Keratinocyte (primary cell): ENCODE measurements around the gene SMTNL2. TPM values are rescaled to one million over a fixed set of nuclear protein-coding genes. Genes with fewer than 3 reads are reported as not detected.

Experiments
- DNase-seq: peaks from one replicate; pipeline ENCODE4 v3.0.0-alpha.2; 2011; ENCODE audit warnings: low read depth, missing footprints, low spot score
- FAIRE-seq: peaks from 2 replicates; lab custom pipeline; 2011; peaks lifted over from hg19 to GRCh38; lab: Jason Lieb, UNC
- H2AFZ ChIP-seq: 2 replicates; pipeline ENCODE4 v1.6.0; 2012; ENCODE audit warnings: low read length, control low read depth, inconsistent platforms; ENCODE audit not compliant: control insufficient read depth
- H3K27ac ChIP-seq: 2 replicates; pipeline ENCODE4 v1.5.1; 2011; ENCODE audit warnings: low read length; ENCODE audit not compliant: control insufficient read depth, insufficient read depth
- H3K27me3 ChIP-seq: 3 replicates; pipeline ENCODE4 v1.6.0; 2011; ENCODE audit warnings: low read length; ENCODE audit not compliant: control insufficient read depth, insufficient read depth; ENCODE audit errors: extremely low read depth
- H3K36me3 ChIP-seq, 2 experiments: 2 replicates in 1 of 2; 3 replicates in 1 of 2; pipeline ENCODE4 v1.5.1; 2011; ENCODE audit warnings: low read length in 2 of 2, mild to moderate bottlenecking in 1 of 2; ENCODE audit not compliant: control insufficient read depth in 2 of 2, insufficient read depth in 2 of 2; ENCODE audit errors: extremely low read depth in 1 of 2
- H3K4me1 ChIP-seq: 3 replicates; pipeline ENCODE4 v1.5.1; 2011; ENCODE audit warnings: low read length; ENCODE audit not compliant: control insufficient read depth, insufficient read depth; ENCODE audit errors: extremely low read depth
- H3K4me2 ChIP-seq: 3 replicates; pipeline ENCODE4 v1.6.0; 2011; ENCODE audit warnings: low read depth, low read length; ENCODE audit not compliant: control insufficient read depth, insufficient read depth; ENCODE audit errors: extremely low read depth
- H3K4me3 ChIP-seq, 3 experiments: fragments of 200-600 bp in 1 of 3; sonication (generic) in 1 of 3; 2 replicates in 2 of 3; 3 replicates in 1 of 3; pipeline ENCODE4 v1.5.1; 2011 to 2016; ENCODE audit warnings: low read length in 3 of 3, mild to moderate bottlenecking in 3 of 3, control low read depth in 2 of 3, inconsistent platforms in 1 of 3, low read depth in 1 of 3, mixed read lengths in 1 of 3, mixed run types in 1 of 3, moderate library complexity in 1 of 3; ENCODE audit not compliant: control insufficient read depth in 2 of 3, insufficient read depth in 2 of 3; ENCODE audit errors: extremely low read depth in 1 of 3
- H3K79me2 ChIP-seq: 2 replicates; pipeline ENCODE4 v1.6.0; 2012; ENCODE audit warnings: low read length; ENCODE audit not compliant: control insufficient read depth, insufficient read depth
- H3K9ac ChIP-seq: 3 replicates; pipeline ENCODE4 v1.6.0; 2011; ENCODE audit warnings: low read length; ENCODE audit not compliant: control insufficient read depth, insufficient read depth; ENCODE audit errors: extremely low read depth
- H3K9me1 ChIP-seq: 3 replicates; pipeline ENCODE4 v1.6.0; 2011; ENCODE audit warnings: low read length; ENCODE audit not compliant: control insufficient read depth, insufficient read depth; ENCODE audit errors: extremely low read depth
- H3K9me3 ChIP-seq: 2 replicates; pipeline ENCODE4 v1.5.1; 2012; ENCODE audit warnings: low read depth, low read length; ENCODE audit not compliant: control insufficient read depth
- H4K20me1 ChIP-seq: 3 replicates; pipeline ENCODE4 v1.6.0; 2011; ENCODE audit warnings: low read length; ENCODE audit not compliant: control insufficient read depth, insufficient read depth; ENCODE audit errors: extremely low read depth
- EZH2 ChIP-seq: IDR thresholded peaks from one replicate; pipeline ENCODE4 v1.6.1; 2012; ENCODE audit warnings: inconsistent platforms, mild to moderate bottlenecking, low read length, moderate library complexity
- dilution Hi-C: fragments of 300-500 bp; cut with MboI; formaldehyde crosslinking; loops from one replicate; pipeline ENCODE4 v1.7.0; 2020; ENCODE audit warnings: low sequenced_read_pairs; ENCODE audit not compliant: extremely low pct_ligation_motif_present
- polyA plus RNA-seq, 5 experiments: library from polyadenylated mRNA; depleted of rRNA in 3 of 5; stranded (reverse) in 3 of 5; stranded (forward) in 1 of 5; unstranded in 1 of 5; fragments of >200 nt; gene quantifications; 1 replicate in 1 of 5; 2 replicates in 3 of 5; 3 replicates in 1 of 5; pipeline versions ENCODE4 v1.2.1 to v1.2.3, GENCODE V29; 2011 to 2012; ENCODE audit warnings: missing spikeins in 2 of 5, low read depth in 1 of 5, low replicate concordance in 1 of 5
- TF ChIP-seq, protein P1 (sequence below), 3 experiments: IDR thresholded peaks in 1 of 3; conservative IDR thresholded peaks in 1 of 3; optimal IDR thresholded peaks in 1 of 3; 2 replicates in 2 of 3; 3 replicates in 1 of 3; pipeline versions ENCODE3 to v1.5.1; 2011; ENCODE audit warnings: low read length in 3 of 3, mild to moderate bottlenecking in 3 of 3, moderate library complexity in 2 of 3, control low read depth in 1 of 3, inconsistent platforms in 1 of 3; ENCODE audit not compliant: insufficient read depth in 2 of 3; ENCODE audit errors: extremely low read depth in 1 of 3

Gene SMTNL2
- polyA plus RNA-seq, 1 donor (not counting 4 experiments of a cell fraction or from before 2014, with no cell fraction given), result not detected

DNA sequence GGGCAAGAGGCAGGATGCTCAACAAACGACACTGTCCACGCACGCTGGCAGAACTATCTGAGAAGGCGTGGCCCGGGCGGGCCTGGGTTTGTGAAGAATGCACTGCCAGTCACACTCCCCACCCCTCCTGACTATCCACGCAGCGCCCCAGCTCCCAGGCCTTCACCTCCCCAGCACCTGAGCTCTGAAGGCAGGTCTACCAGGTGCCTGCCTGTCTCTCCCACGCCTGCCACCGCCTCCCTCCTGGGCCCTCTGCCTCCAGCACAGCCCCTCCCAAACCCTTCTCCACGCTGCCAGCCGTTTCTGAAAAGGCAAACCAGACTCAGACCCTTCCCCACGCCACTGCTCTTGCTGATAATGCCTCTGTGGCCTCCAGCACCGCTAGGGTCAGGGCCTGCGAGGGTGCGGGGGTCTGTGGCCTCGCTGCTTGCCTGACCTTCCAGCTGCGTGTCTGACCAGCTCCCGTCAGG is 40.7 kb upstream of the SMTNL2 start:
- H3K36me3 ChIP-seq, result peaks cover 48 to 65% of the 10 kb centered on the region in 2 experiments
- no peaks in the 10 kb centered on the region for H3K9me1 ChIP-seq
- H3K4me3 ChIP-seq, result no peak overlapping the region
- dilution Hi-C loops, result no loop called here
- no peak overlapping the region for H3K27ac ChIP-seq
- no peak overlapping the region for H3K9ac ChIP-seq
- H2AFZ ChIP-seq, result no peak overlapping the region
- no peaks in the 10 kb centered on the region for H3K9me3 ChIP-seq
- DNase-seq, result no peak
- no peaks in the 10 kb centered on the region for H3K79me2 ChIP-seq
- peaks cover 7% of the 10 kb centered on the region for H3K4me1 ChIP-seq
- no peak overlapping the region for H3K4me2 ChIP-seq
- no peaks in the 10 kb centered on the region for H3K27me3 ChIP-seq
- no peak for TF ChIP-seq EZH2
- TF ChIP-seq, protein P1, sequence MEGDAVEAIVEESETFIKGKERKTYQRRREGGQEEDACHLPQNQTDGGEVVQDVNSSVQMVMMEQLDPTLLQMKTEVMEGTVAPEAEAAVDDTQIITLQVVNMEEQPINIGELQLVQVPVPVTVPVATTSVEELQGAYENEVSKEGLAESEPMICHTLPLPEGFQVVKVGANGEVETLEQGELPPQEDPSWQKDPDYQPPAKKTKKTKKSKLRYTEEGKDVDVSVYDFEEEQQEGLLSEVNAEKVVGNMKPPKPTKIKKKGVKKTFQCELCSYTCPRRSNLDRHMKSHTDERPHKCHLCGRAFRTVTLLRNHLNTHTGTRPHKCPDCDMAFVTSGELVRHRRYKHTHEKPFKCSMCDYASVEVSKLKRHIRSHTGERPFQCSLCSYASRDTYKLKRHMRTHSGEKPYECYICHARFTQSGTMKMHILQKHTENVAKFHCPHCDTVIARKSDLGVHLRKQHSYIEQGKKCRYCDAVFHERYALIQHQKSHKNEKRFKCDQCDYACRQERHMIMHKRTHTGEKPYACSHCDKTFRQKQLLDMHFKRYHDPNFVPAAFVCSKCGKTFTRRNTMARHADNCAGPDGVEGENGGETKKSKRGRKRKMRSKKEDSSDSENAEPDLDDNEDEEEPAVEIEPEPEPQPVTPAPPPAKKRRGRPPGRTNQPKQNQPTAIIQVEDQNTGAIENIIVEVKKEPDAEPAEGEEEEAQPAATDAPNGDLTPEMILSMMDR (optimal IDR thresholded peaks at IDR 0.05 in 1 of 3, IDR thresholded peaks at IDR 0.05 in 1 of 3, conservative IDR thresholded peaks at IDR 0.05 in 1 of 3; ENCODE audit: extremely low read depth in 1 of 3, insufficient read depth in 2 of 3, low read length in 3 of 3), result no peak
- H4K20me1 ChIP-seq, result peaks cover 15% of the 10 kb centered on the region
- FAIRE-seq, result no peak

DNA sequence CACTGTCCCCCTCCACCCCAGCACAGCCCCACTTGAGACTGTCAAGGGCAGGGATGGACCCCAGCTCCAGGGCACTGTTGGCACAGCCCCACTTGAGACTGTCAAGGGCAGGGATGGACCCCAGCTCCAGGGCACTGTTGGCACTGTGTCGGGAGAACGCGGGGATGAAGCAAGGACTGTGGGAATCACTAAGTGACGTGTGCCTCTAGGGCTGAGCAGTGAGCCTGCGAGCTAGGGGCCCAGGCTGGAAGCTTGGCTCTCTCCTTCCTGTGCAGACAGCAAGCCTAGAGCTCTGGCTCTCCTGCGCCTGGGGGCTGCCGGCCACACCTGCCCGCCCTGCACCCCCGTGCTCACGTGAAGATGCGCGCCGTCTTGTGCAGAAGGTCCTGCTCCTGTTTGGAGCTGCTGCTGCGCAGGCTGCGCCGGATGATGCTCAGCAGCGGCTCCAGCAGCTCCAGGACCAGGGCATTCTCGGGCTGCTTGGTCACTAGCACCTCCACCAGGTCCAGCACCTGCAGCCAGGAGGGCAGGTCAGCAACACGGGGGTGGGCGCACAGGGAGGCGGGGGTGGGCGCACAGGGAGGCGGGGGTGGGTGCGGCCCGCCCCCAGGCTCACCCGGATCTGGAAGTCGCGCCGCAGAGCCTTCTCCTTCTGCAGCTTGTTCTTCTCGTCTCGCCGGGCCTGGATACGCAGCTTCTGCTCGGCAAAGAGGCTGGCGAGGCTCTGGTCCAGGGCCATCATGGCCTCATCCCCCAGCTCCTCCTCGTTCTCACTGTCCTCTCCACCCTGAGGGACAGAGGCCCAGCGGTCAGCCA is 40.0 kb upstream of the SMTNL2 start:
- dilution Hi-C loops, result no loop called here
- peaks cover 45 to 65% of the 10 kb centered on the region in 2 experiments for H3K36me3 ChIP-seq

More for the DNA sequence above, 40.0 kb upstream of the SMTNL2 start:
- TF ChIP-seq, protein P1 (optimal IDR thresholded peaks at IDR 0.05 in 1 of 3, IDR thresholded peaks at IDR 0.05 in 1 of 3, conservative IDR thresholded peaks at IDR 0.05 in 1 of 3; ENCODE audit: extremely low read depth in 1 of 3, insufficient read depth in 2 of 3, low read length in 3 of 3), result no peak
- no peak for TF ChIP-seq EZH2
- Histone ChIP-seq H3K9me3 (no peaks in the 10 kb centered on the region), H3K4me1 (peaks cover 10% of the 10 kb centered on the region), H4K20me1 (peaks cover 16% of the 10 kb centered on the region), H2AFZ (no peak overlapping the region), H3K9ac (no peak overlapping the region), H3K27ac (no peak overlapping the region), H3K4me3 (no peak overlapping the region), H3K27me3 (no peaks in the 10 kb centered on the region), H3K4me2 (no peak overlapping the region), H3K9me1 (no peaks in the 10 kb centered on the region), H3K79me2 (no peaks in the 10 kb centered on the region)
- no peak for FAIRE-seq
- DNase-seq, result no peak
